GM21390 (cell line): ENCODE measurements around the gene COL5A2.

Experiments
- ATAC-seq: cut with Tn5 transposase; IDR thresholded peaks from one replicate; pipeline ENCODE4 v1.9.1; 2021; ENCODE audit not compliant: unreplicated experiment

The COL5A2 gene

DNA sequence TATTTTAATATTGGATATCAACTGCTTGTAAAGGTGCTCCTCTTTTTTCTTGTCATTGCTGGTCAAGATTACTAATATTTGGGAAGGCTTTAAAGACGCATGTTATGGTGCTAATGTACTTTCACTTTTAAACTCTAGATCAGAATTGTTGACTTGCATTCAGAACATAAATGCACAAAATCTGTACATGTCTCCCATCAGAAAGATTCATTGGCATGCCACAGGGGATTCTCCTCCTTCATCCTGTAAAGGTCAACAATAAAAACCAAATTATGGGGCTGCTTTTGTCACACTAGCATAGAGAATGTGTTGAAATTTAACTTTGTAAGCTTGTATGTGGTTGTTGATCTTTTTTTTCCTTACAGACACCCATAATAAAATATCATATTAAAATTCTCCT is 167.2 kb downstream of the COL5A2 start:
- no peak for ATAC-seq

DNA sequence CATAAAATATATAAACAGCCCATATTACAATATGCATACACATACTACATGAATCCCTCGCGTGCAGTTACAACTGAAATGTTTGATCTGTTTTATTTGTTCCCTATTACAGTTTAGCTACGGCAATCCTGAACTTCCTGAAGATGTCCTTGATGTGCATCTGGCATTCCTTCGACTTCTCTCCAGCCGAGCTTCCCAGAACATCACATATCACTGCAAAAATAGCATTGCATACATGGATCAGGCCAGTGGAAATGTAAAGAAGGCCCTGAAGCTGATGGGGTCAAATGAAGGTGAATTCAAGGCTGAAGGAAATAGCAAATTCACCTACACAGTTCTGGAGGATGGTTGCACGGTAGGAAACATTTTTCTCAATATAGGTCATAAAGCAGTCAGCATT is 169.0 kb downstream of the COL5A2 start:
- ATAC-seq, result no peak

DNA sequence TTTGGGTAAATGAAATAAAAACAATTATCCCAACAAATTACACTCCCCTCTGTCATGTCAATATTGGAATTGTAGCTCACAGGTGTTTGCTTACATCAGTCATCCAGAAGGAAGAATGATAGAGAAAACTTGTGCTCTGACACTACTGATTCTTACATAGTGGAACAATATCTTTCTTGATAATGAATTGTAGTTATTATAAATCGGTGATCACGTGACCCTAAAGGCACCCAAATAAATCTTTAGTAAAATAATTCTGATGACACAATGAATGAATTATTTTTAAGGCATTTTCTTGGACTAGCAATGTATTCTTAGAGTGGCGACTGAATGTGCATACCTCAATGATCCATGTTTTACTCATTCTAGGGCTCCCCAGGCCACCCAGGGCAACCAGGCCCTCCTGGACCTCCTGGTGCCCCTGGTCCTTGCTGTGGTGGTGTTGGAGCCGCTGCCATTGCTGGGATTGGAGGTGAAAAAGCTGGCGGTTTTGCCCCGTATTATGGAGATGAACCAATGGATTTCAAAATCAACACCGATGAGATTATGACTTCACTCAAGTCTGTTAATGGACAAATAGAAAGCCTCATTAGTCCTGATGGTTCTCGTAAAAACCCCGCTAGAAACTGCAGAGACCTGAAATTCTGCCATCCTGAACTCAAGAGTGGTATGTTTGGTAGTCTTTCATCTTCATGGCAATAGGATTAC is 170.9 kb downstream of the COL5A2 start:
- ATAC-seq, result no peak

DNA sequence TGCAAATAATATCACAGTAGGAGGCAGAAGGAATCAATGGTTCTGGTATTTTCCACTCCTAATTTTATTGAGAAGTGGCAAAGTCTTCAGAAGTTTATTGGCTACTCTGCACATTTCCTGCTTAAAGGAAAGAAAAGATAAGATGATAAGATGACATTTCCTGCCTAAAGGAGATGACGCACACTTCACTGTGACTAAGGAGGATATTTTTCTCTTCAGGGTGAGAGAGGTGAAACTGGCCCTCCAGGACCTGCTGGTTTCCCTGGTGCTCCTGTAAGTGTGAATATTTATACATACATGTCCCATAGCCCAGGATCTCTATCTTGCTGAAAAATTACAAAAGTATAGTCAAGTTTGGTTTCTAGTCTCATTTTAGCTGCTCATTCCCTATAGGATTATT is 177.5 kb downstream of the COL5A2 start:
- ATAC-seq, result no peak

DNA sequence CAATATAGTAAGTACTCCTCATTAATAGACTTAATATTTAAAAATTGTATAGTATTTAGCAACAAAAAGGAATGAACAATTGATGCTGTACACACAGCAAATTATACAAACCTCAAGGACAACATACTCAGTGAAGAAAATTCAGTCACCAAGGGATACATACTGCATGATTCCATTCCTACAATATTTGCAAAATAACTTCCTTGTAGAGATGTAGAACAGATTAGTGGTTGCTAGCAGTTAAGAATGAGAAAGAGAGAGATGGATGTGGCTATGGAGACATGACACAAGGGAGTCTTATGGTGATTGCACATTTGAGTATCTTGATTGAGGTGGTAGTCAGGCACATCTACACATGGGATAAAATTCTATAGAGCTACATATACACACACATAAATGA is 179.3 kb downstream of the COL5A2 start:
- ATAC-seq, result no peak

DNA sequence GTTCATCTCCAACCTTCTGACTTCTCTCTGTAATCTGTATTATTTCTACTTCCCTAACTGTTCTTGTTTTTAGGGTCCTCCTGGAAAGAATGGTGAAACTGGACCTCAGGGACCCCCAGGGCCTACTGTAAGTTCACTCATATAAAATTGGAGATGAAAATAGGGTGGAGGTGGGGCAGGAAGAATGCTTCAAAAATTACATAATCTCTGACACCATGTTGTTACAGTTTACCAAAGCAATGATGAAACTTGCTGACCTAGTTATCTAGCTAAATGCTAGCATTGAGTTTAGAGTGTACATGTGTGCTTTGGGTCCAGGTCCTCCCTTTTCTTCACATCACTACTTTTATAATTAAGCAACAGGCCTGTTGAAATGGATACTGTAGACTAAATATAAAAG is 182.3 kb downstream of the COL5A2 start:
- ATAC-seq, result no peak

DNA sequence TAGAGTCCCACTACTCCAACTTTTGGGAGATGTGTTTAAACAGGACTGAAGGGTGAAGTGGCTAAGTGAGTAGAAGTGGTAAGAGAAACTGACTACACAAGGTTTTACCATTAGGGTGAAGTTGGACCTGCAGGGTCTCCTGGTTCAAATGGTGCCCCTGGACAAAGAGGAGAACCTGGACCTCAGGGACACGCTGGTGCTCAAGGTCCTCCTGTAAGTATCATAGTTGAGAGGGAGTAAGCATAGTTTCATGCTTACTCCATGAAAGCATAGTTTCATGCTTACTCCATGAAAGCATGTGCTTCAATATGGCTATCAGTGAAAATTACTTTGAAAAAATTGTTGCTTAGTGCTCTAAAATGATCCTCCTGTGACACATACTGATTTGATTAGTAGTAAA is 186.3 kb downstream of the COL5A2 start:
- no peak for ATAC-seq

DNA sequence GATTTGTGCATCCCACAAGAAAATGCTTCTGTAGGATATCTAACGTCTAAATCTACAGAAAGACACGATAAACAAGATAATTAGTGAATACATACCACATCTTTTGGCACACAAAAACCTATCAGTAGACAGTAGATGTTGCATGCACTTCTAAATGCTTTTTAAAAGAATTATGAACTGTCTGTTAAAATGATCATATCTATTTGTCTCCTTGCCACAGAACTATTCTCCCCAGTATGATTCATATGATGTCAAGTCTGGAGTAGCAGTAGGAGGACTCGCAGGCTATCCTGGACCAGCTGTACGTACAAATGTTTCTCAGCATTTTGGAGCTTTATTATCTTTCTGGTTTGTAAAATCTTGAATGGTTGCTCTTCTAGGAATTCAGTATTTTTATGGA is 192.7 kb downstream of the COL5A2 start:
- no peak for ATAC-seq

DNA sequence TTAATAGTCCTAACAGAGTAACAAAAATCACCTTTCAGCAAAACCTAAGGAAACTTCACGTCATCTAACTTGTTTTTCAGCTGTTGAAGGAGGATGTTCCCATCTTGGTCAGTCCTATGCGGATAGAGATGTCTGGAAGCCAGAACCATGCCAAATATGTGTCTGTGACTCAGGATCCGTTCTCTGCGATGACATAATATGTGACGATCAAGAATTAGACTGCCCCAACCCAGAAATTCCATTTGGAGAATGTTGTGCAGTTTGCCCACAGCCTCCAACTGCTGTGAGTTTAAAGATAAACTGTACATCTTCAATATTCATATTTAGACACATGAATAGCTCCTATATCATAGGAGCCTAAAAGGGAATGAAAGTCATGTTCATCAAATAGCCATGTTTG is 194.9 kb downstream of the COL5A2 start:
- ATAC-seq, result no peak

DNA sequence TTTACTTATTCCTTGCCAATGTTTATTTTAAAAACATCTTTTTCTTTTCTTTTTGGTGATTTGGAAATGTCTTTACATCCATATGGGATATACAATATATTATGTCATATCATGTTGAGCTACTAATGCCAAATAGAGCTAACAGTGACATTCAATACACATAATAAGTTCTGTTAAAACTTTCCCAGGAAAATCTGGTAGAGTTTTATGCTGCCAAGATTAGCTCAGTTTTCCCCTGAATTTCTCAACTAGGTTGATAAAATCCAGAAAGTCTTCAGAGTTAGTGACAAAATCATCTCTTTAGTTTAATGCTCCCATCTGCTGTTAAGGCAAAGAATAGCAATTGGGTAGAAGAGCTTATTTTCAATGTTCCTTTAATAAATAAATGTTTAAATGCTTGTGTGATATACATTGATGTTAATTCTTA is 195.5 kb downstream of the COL5A2 start:
- no peak for ATAC-seq

DNA sequence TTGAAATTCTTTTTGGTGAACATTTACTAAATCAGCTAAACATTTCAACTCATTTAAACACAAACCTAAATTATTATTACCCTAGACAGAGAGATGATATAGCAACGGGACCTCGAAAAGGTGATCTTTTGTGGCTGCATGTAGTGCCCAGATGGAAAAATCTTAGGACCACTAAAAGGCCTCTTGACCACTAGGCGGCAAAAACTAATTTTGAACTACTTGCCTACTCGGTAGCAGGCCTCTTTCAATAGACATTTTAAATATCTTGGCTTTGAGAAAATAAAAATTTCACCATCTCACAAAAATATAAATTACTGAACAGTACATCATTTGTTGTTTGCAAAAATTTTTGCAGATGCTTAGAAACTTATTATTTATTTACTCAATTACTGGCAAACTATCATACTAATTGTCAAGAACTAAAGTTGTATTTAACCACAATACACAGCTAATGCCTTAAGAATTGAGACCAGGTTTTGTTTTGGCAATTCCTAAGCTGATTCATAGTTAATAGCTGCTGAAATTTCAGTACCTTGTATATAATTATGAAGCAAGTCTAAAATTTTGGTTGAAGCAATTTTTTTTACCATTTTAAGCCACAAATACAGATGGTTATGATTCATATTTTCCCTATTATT is 196.0 kb downstream of the COL5A2 start:
- no peak for ATAC-seq
